HL-60 (cell line): ENCODE data around the gene TPM1.

Experiments used
- DNase-seq, 2 experiments: peaks; one replicate each; pipeline ENCODE4 v3.0.0-alpha.2; 2010 to 2020; ENCODE audit warnings: low read depth in 1 of 2, low spot score in 1 of 2
- H3K27ac ChIP-seq: fragments of 250-450 bp; sonication (Bioruptor Pico); replicated peaks from 2 replicates; pipeline ENCODE4 v1.5.1; 2020; ENCODE audit warnings: mild to moderate bottlenecking, moderate library complexity
- H3K27me3 ChIP-seq: fragments of 250-450 bp; sonication (Bioruptor Pico); 2 replicates; pipeline ENCODE4 v1.5.1; 2021; ENCODE audit warnings: mild to moderate bottlenecking, moderate library complexity; ENCODE audit not compliant: insufficient read depth, poor library complexity, severe bottlenecking
- H3K4me3 ChIP-seq: replicated peaks from 2 replicates; pipeline ENCODE4 v1.5.1; 2011; ENCODE audit warnings: mild to moderate bottlenecking, control low read depth, low read length; ENCODE audit not compliant: insufficient read depth
- GABPA ChIP-seq: IDR thresholded peaks from 2 replicates; pipeline ENCODE4 v1.6.1; 2012; ENCODE audit warnings: low read depth
- POLR2AphosphoS5 ChIP-seq: IDR thresholded peaks from 2 replicates; pipeline ENCODE4 v1.6.1; 2012; ENCODE audit warnings: low read depth
- SPI1 ChIP-seq: IDR thresholded peaks from 2 replicates; pipeline ENCODE4 v1.6.1; 2012; ENCODE audit warnings: low read depth, mild to moderate bottlenecking, borderline replicate concordance
- TF ChIP-seq, protein P1 (sequence below): IDR thresholded peaks from one replicate; pipeline ENCODE4 v1.5.1; 2011; ENCODE audit warnings: low read length, control low read depth, inconsistent platforms; ENCODE audit not compliant: insufficient read depth
- TF ChIP-seq, protein P2 (sequence below): IDR thresholded peaks from 2 replicates; pipeline ENCODE4 v1.6.1; 2012; ENCODE audit warnings: low read depth; ENCODE audit not compliant: insufficient replicate concordance

TPM1 gene

GRCh38 chr15:63010920-63011693 lies 31.4 kb upstream of the TPM1 start:
- no peak for DNase-seq
- Histone ChIP-seq H3K4me3 (no peak overlapping the region), H3K27me3 (no peaks in the 10 kb centered on the region), H3K27ac (no peak overlapping the region)
- TF ChIP-seq GABPA (no peak), POLR2AphosphoS5 (no peak), SPI1 (no peak)
- TF ChIP-seq, protein P1, sequence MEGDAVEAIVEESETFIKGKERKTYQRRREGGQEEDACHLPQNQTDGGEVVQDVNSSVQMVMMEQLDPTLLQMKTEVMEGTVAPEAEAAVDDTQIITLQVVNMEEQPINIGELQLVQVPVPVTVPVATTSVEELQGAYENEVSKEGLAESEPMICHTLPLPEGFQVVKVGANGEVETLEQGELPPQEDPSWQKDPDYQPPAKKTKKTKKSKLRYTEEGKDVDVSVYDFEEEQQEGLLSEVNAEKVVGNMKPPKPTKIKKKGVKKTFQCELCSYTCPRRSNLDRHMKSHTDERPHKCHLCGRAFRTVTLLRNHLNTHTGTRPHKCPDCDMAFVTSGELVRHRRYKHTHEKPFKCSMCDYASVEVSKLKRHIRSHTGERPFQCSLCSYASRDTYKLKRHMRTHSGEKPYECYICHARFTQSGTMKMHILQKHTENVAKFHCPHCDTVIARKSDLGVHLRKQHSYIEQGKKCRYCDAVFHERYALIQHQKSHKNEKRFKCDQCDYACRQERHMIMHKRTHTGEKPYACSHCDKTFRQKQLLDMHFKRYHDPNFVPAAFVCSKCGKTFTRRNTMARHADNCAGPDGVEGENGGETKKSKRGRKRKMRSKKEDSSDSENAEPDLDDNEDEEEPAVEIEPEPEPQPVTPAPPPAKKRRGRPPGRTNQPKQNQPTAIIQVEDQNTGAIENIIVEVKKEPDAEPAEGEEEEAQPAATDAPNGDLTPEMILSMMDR = no peak
- TF ChIP-seq, protein P2, sequence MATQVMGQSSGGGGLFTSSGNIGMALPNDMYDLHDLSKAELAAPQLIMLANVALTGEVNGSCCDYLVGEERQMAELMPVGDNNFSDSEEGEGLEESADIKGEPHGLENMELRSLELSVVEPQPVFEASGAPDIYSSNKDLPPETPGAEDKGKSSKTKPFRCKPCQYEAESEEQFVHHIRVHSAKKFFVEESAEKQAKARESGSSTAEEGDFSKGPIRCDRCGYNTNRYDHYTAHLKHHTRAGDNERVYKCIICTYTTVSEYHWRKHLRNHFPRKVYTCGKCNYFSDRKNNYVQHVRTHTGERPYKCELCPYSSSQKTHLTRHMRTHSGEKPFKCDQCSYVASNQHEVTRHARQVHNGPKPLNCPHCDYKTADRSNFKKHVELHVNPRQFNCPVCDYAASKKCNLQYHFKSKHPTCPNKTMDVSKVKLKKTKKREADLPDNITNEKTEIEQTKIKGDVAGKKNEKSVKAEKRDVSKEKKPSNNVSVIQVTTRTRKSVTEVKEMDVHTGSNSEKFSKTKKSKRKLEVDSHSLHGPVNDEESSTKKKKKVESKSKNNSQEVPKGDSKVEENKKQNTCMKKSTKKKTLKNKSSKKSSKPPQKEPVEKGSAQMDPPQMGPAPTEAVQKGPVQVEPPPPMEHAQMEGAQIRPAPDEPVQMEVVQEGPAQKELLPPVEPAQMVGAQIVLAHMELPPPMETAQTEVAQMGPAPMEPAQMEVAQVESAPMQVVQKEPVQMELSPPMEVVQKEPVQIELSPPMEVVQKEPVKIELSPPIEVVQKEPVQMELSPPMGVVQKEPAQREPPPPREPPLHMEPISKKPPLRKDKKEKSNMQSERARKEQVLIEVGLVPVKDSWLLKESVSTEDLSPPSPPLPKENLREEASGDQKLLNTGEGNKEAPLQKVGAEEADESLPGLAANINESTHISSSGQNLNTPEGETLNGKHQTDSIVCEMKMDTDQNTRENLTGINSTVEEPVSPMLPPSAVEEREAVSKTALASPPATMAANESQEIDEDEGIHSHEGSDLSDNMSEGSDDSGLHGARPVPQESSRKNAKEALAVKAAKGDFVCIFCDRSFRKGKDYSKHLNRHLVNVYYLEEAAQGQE = no peak

- no peak for DNase-seq
- Histone ChIP-seq H3K4me3 (no peak overlapping the region), H3K27me3 (no peaks in the 10 kb centered on the region), H3K27ac (no peak overlapping the region)
- TF ChIP-seq GABPA = no peak
- no peak for TF ChIP-seq POLR2AphosphoS5
- no peak for TF ChIP-seq SPI1
- TF ChIP-seq, protein P2 = no peak
- TF ChIP-seq, protein P1 = no peak
These were observed 30.1 kb upstream of the TPM1 start for GRCh38 chr15:63012444-63012843.

GRCh38 chr15:63013052-63013808 lies 29.3 kb upstream of the TPM1 start:
- no peak for TF ChIP-seq SPI1
- TF ChIP-seq GABPA = no peak
- TF ChIP-seq, protein P1 = no peak
- TF ChIP-seq POLR2AphosphoS5 = no peak
- H3K27ac ChIP-seq = no peak overlapping the region

More at GRCh38 chr15:63013052-63013808, 29.3 kb upstream of the TPM1 start:
- DNase-seq = no peak
- Histone ChIP-seq H3K4me3 (no peak overlapping the region), H3K27me3 (no peaks in the 10 kb centered on the region)
